Glutamatergic neuron (in vitro differentiated cells): ENCODE data around the gene DUOX2. TPM values are rescaled to one million over a fixed set of nuclear protein-coding genes. Genes with fewer than 3 reads are reported as not detected.
A peak's percentile ranks its signal among the peaks of the same experiment; 100 is the strongest.

ENCODE experiments used
- DNase-seq: peaks from one replicate; pipeline ENCODE4 v3.0.0; 2022
- H3K27ac Mint-ChIP-seq: one replicate; pipeline ENCODE4 v1.8.0; 2020; ENCODE audit warnings: mild to moderate bottlenecking, mixed read lengths, inconsistent platforms; ENCODE audit not compliant: unreplicated experiment
- H3K27me3 Mint-ChIP-seq: one replicate; pipeline ENCODE4 v1.8.0; 2020; ENCODE audit warnings: mild to moderate bottlenecking, moderate library complexity, mixed read lengths, inconsistent platforms; ENCODE audit not compliant: unreplicated experiment
- H3K36me3 Mint-ChIP-seq: one replicate; pipeline ENCODE4 v1.8.0; 2020; ENCODE audit warnings: mild to moderate bottlenecking, mixed read lengths, inconsistent platforms; ENCODE audit not compliant: unreplicated experiment
- H3K4me1 Mint-ChIP-seq: one replicate; pipeline ENCODE4 v1.8.0; 2020; ENCODE audit warnings: mild to moderate bottlenecking, low read depth, mixed read lengths, inconsistent platforms; ENCODE audit not compliant: unreplicated experiment
- H3K4me3 Mint-ChIP-seq: one replicate; pipeline ENCODE4 v1.8.0; 2020; ENCODE audit warnings: mild to moderate bottlenecking, mixed read lengths, inconsistent platforms; ENCODE audit not compliant: unreplicated experiment
- H3K9me3 Mint-ChIP-seq: one replicate; pipeline ENCODE4 v1.8.0; 2020; ENCODE audit warnings: mild to moderate bottlenecking, moderate library complexity, mixed read lengths, inconsistent platforms; ENCODE audit not compliant: unreplicated experiment
- CTCF ChIP-seq: fragments of 200-600 bp; sonication (generic); IDR thresholded peaks from one replicate; pipeline ENCODE4 v1.5.0; 2021; ENCODE audit not compliant: partially characterized antibody, unreplicated experiment
- total RNA-seq: library from RNA; stranded (reverse); fragmentation: NEBNext Ultra II Directional; extraction: Animal tissue kit (Norgen Biotek cat#: 25700); gene quantifications from one replicate; pipeline ENCODE4 v1.2.1, GENCODE V29; 2021; ENCODE audit not compliant: unreplicated experiment

Gene DUOX2
- total RNA-seq, 1 donor from 2014 or later = not detected

GRCh38 chr15:45156744-45157455, 42.9 kb upstream of the DUOX2 start:
- no peak for TF ChIP-seq CTCF
- H3K4me3 Mint-ChIP-seq = peak overlapping the region; percentile 13
- H3K27me3 Mint-ChIP-seq = peaks cover 38% of the 10 kb centered on the region
- peaks cover 43% of the 10 kb centered on the region for H3K9me3 Mint-ChIP-seq
- DNase-seq = no peak
- peaks cover 6% of the 10 kb centered on the region for H3K36me3 Mint-ChIP-seq
- H3K27ac Mint-ChIP-seq = peak overlapping the region; percentile 81
- peaks cover 31% of the 10 kb centered on the region for H3K4me1 Mint-ChIP-seq

GRCh38 chr15:45155739-45156138, 41.8 kb upstream of the DUOX2 start:
- no peak for TF ChIP-seq CTCF
- no peak for DNase-seq

GRCh38 chr15:45151998-45152828, 38.2 kb upstream of the DUOX2 start:
- H3K27ac Mint-ChIP-seq = no peak overlapping the region
- H3K4me3 Mint-ChIP-seq = no peak overlapping the region
- peaks cover 14% of the 10 kb centered on the region for H3K27me3 Mint-ChIP-seq
- TF ChIP-seq CTCF = no peak
- peaks cover 6% of the 10 kb centered on the region for H3K36me3 Mint-ChIP-seq
- DNase-seq = no peak
- H3K4me1 Mint-ChIP-seq = peaks cover 6% of the 10 kb centered on the region
- H3K9me3 Mint-ChIP-seq = peaks cover 13% of the 10 kb centered on the region

More at GRCh38 chr15:45155739-45156138, 41.8 kb upstream of the DUOX2 start:
- Mint-ChIP-seq H3K36me3 (peaks cover 6% of the 10 kb centered on the region), H3K9me3 (peaks cover 41% of the 10 kb centered on the region), H3K27ac (peak overlapping the region; percentile 39), H3K4me3 (no peak overlapping the region), H3K4me1 (peaks cover 30% of the 10 kb centered on the region), H3K27me3 (peaks cover 34% of the 10 kb centered on the region)

GRCh38 chr15:45150997-45151396, 37.0 kb upstream of the DUOX2 start:
- Mint-ChIP-seq H3K4me3 (no peak overlapping the region), H3K27me3 (peaks cover 13% of the 10 kb centered on the region), H3K4me1 (no peaks in the 10 kb centered on the region), H3K27ac (no peak overlapping the region), H3K36me3 (peaks cover 6% of the 10 kb centered on the region), H3K9me3 (peaks cover 9% of the 10 kb centered on the region)
- DNase-seq = no peak
- TF ChIP-seq CTCF = no peak

GRCh38 chr15:45150481-45150880, 36.5 kb upstream of the DUOX2 start:
- TF ChIP-seq CTCF = no peak
- Mint-ChIP-seq H3K4me3 (no peak overlapping the region), H3K4me1 (no peaks in the 10 kb centered on the region), H3K9me3 (peaks cover 5% of the 10 kb centered on the region), H3K27ac (no peak overlapping the region), H3K27me3 (peaks cover 11% of the 10 kb centered on the region), H3K36me3 (peaks cover 6% of the 10 kb centered on the region)
- no peak for DNase-seq
